Upper lobe of left lung (tissue), 6 donors: Measurements from ENCODE around the gene MRPL1. TPM values are rescaled to one million over a fixed set of nuclear protein-coding genes. Genes with fewer than 3 reads are reported as not detected.

ENCODE experiments used
- ATAC-seq, 2 donors: fragments of 200-7000 bp; cut with Tn5 transposase; one replicate each; pipeline ENCODE4 v1.9.1; 2022; ENCODE audit warnings: mild to moderate bottlenecking in 2 of 2, moderate library complexity in 2 of 2; ENCODE audit not compliant: low FRiP score in 2 of 2
- DNase-seq, 2 donors: peaks; one replicate each; pipeline ENCODE4 v3.0.0-alpha.2; 2019 to 2020
- H3K27ac ChIP-seq, 4 donors: fragments of 200-600 bp; sonication (generic); one replicate each; pipeline ENCODE4 v1.5.1; 2016 to 2019
- H3K27me3 ChIP-seq, 4 donors: fragments of 200-600 bp; sonication (generic); one replicate each; pipeline ENCODE4 v1.5.1; 2017 to 2019
- H3K36me3 ChIP-seq, 4 donors: fragments of 200-600 bp; sonication (generic); one replicate each; pipeline ENCODE4 v1.5.1; 2016 to 2019
- H3K4me1 ChIP-seq, 4 donors: fragments of 200-600 bp; sonication (generic); one replicate each; pipeline ENCODE4 v1.5.1; 2018 to 2019
- H3K4me3 ChIP-seq, 4 donors: fragments of 200-600 bp; sonication (generic); one replicate each; pipeline ENCODE4 v1.5.1; 2017 to 2019; ENCODE audit warnings: mild to moderate bottlenecking in 2 of 4, moderate library complexity in 1 of 4
- H3K9me3 ChIP-seq, 4 donors: fragments of 200-600 bp; sonication (generic); one replicate each; pipeline ENCODE4 v1.5.1; 2018 to 2019
- CTCF ChIP-seq, 6 experiments: fragments of 450-650 bp in 4 of 6; fragments of 200-600 bp in 2 of 6; sonication (generic) in 2 of 6; IDR thresholded peaks; one replicate each; pipeline ENCODE4 v1.5.1; 2016 to 2019; ENCODE audit warnings: antibody characterized with exemption in 6 of 6
- EP300 ChIP-seq, 4 donors: sonication (generic); formaldehyde crosslinking; IDR thresholded peaks; one replicate each; pipeline ENCODE4 v1.5.1; 2017; ENCODE audit warnings: antibody characterized with exemption in 4 of 4, control low read depth in 2 of 4
- POLR2A ChIP-seq, 4 donors: fragments of 450-650 bp; IDR thresholded peaks; one replicate each; pipeline ENCODE4 v1.5.1; 2016 to 2017; ENCODE audit warnings: antibody characterized with exemption in 4 of 4, mild to moderate bottlenecking in 2 of 4
- POLR2AphosphoS5 ChIP-seq, 2 donors: sonication (generic); formaldehyde crosslinking; IDR thresholded peaks; one replicate each; pipeline ENCODE4 v1.5.1; 2017; ENCODE audit warnings: antibody characterized with exemption in 2 of 2
- WGBS, 2 donors: methylation state at CpG; one replicate each; pipeline ENCODE4 v1.1.5; 2017 to 2018; 5-methylcytosine and 5-hydroxymethylcytosine counted together
- total RNA-seq, 6 donors: library from RNA; depleted of rRNA in 4 of 6; stranded (reverse); fragments of >200 nt in 4 of 6; gene quantifications; one replicate each; pipeline versions ENCODE4 v1.1.0 to v1.2.1, GENCODE V29; 2016 to 2021
- donor health status: DM: no; HTN: no; CAD: no; lungs with moderate emphysema.
- donor health status: DM: no; HTN: yes; CAD: no; lungs with severe emphysema.

Gene MRPL1
- total RNA-seq, 6 donors from 2014 or later, result 4.1 to 26.5 (median 16.8) TPM

GRCh38 chr4:77843628-77844027 lies 19.0 kb upstream of the MRPL1 start:
- Histone ChIP-seq H3K36me3 (no peaks in the 10 kb centered on the region), H3K4me3 (no peak overlapping the region), H3K4me1 (no peaks in the 10 kb centered on the region), H3K27ac (no peak overlapping the region), H3K27me3 (no peaks in the 10 kb centered on the region), H3K9me3 (no peaks in the 10 kb centered on the region)
- WGBS, 2 donors, result 63 to 73% methylated on average over 1 of the region's 1 CpG
- DNase-seq, result no peak
- TF ChIP-seq POLR2AphosphoS5 (IDR thresholded peaks at IDR 0.05) (no peak), EP300 (IDR thresholded peaks at IDR 0.05) (no peak), POLR2A (IDR thresholded peaks at IDR 0.05) (no peak), CTCF (IDR thresholded peaks at IDR 0.05) (no peak)
- no peak for ATAC-seq

GRCh38 chr4:77844363-77844762 lies 18.3 kb upstream of the MRPL1 start:
- Histone ChIP-seq H3K4me1 (no peaks in the 10 kb centered on the region), H3K27me3 (no peaks in the 10 kb centered on the region), H3K36me3 (no peaks in the 10 kb centered on the region), H3K27ac (no peak overlapping the region), H3K9me3 (no peaks in the 10 kb centered on the region), H3K4me3 (no peak overlapping the region)
- no peak for DNase-seq
- TF ChIP-seq POLR2AphosphoS5 (IDR thresholded peaks at IDR 0.05), result no peak
- no peak for TF ChIP-seq POLR2A (IDR thresholded peaks at IDR 0.05)
- no peak for TF ChIP-seq CTCF (IDR thresholded peaks at IDR 0.05)
- no peak for TF ChIP-seq EP300 (IDR thresholded peaks at IDR 0.05)
- no peak for ATAC-seq
- WGBS, 2 donors, result 100% methylated on average over 1 of the region's 1 CpG

GRCh38 chr4:77845400-77845799 lies 17.2 kb upstream of the MRPL1 start:
- no peak for ATAC-seq
- TF ChIP-seq EP300 (IDR thresholded peaks at IDR 0.05) (no peak), POLR2A (IDR thresholded peaks at IDR 0.05) (no peak), CTCF (IDR thresholded peaks at IDR 0.05) (no peak), POLR2AphosphoS5 (IDR thresholded peaks at IDR 0.05) (no peak)
- Histone ChIP-seq H3K9me3 (no peaks in the 10 kb centered on the region), H3K36me3 (no peaks in the 10 kb centered on the region), H3K4me1 (no peaks in the 10 kb centered on the region), H3K4me3 (no peak overlapping the region), H3K27ac (no peak overlapping the region), H3K27me3 (no peaks in the 10 kb centered on the region)
- DNase-seq, result no peak
- 75 to 86% methylated on average over 1 of the region's 1 CpG for WGBS, 2 donors

GRCh38 chr4:77845929-77846328 lies 16.7 kb upstream of the MRPL1 start:
- H3K9me3 ChIP-seq, result no peaks in the 10 kb centered on the region
- TF ChIP-seq CTCF (IDR thresholded peaks at IDR 0.05) (no peak), POLR2A (IDR thresholded peaks at IDR 0.05) (no peak), EP300 (IDR thresholded peaks at IDR 0.05) (no peak), POLR2AphosphoS5 (IDR thresholded peaks at IDR 0.05) (no peak)
- H3K27ac ChIP-seq, result no peak overlapping the region
- H3K27me3 ChIP-seq, result no peaks in the 10 kb centered on the region
- no peaks in the 10 kb centered on the region for H3K36me3 ChIP-seq
- no peaks in the 10 kb centered on the region for H3K4me1 ChIP-seq
- DNase-seq (no peak), ATAC-seq (no peak)
- H3K4me3 ChIP-seq, result no peak overlapping the region
- WGBS, 2 donors, result 79 to 84% methylated on average over 3 of the region's 3 CpGs

GRCh38 chr4:77848508-77848907 lies 14.1 kb upstream of the MRPL1 start:
- no peak for DNase-seq
- Histone ChIP-seq H3K27me3 (no peaks in the 10 kb centered on the region), H3K4me3 (no peak overlapping the region), H3K36me3 (no peaks in the 10 kb centered on the region), H3K27ac (no peak overlapping the region), H3K4me1 (peaks cover 0 to under 1% (median 0%) of the 10 kb centered on the region in 4 donors), H3K9me3 (no peaks in the 10 kb centered on the region)
- ATAC-seq, result no peak
- WGBS, 2 donors, result 94 to 95% methylated on average over 6 of the region's 6 CpGs
- TF ChIP-seq CTCF (IDR thresholded peaks at IDR 0.05), result no peak
